Mesothelial cell of epicardium (in vitro differentiated cells): ENCODE results near the gene C17orf114.

Experiments
- DNase-seq, 2 experiments: peaks; one replicate each; pipeline ENCODE4 v3.0.0; 2021; ENCODE audit warnings: low spot score in 2 of 2; ENCODE audit not compliant: unreplicated experiment in 2 of 2
- H3K27ac Mint-ChIP-seq: 2 replicates; pipeline ENCODE4 v1.8.0; 2021; ENCODE audit warnings: mixed read lengths
- H3K27me3 Mint-ChIP-seq: 2 replicates; pipeline ENCODE4 v1.8.0; 2021; ENCODE audit warnings: low read depth, mixed read lengths
- H3K36me3 Mint-ChIP-seq: 2 replicates; pipeline ENCODE4 v1.8.0; 2021; ENCODE audit warnings: mixed read lengths
- H3K4me1 Mint-ChIP-seq: 2 replicates; pipeline ENCODE4 v1.8.0; 2021; ENCODE audit warnings: mixed read lengths
- H3K4me3 Mint-ChIP-seq: 2 replicates; pipeline ENCODE4 v1.8.0; 2021; ENCODE audit warnings: mild to moderate bottlenecking, moderate library complexity, mixed read lengths
- H3K9me3 Mint-ChIP-seq: 2 replicates; pipeline ENCODE4 v1.8.0; 2021; ENCODE audit warnings: mixed read lengths
- TF ChIP-seq, protein P1 (sequence below): fragments of 200-600 bp; sonication (generic); IDR thresholded peaks from one replicate; pipeline ENCODE4 v1.5.0; 2021; ENCODE audit warnings: antibody characterized with exemption; ENCODE audit not compliant: unreplicated experiment

C17orf114 gene

GRCh38 chr17:4802228-4802627 is at the start of gene C17orf114:
Gene C17orf114, minus strand, starts transcription at chr17:4802328.
- DNase-seq = no peak
- TF ChIP-seq, protein P1, sequence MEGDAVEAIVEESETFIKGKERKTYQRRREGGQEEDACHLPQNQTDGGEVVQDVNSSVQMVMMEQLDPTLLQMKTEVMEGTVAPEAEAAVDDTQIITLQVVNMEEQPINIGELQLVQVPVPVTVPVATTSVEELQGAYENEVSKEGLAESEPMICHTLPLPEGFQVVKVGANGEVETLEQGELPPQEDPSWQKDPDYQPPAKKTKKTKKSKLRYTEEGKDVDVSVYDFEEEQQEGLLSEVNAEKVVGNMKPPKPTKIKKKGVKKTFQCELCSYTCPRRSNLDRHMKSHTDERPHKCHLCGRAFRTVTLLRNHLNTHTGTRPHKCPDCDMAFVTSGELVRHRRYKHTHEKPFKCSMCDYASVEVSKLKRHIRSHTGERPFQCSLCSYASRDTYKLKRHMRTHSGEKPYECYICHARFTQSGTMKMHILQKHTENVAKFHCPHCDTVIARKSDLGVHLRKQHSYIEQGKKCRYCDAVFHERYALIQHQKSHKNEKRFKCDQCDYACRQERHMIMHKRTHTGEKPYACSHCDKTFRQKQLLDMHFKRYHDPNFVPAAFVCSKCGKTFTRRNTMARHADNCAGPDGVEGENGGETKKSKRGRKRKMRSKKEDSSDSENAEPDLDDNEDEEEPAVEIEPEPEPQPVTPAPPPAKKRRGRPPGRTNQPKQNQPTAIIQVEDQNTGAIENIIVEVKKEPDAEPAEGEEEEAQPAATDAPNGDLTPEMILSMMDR = no peak
- Mint-ChIP-seq H3K36me3 (peaks cover 16% of the 10 kb centered on the region), H3K9me3 (no peaks in the 10 kb centered on the region), H3K4me3 (no peak within 1 kb of the TSS), H3K4me1 (peaks cover 6% of the 10 kb centered on the region), H3K27ac (no peak within 1 kb of the TSS), H3K27me3 (no peaks in the 10 kb centered on the region)

DNA sequence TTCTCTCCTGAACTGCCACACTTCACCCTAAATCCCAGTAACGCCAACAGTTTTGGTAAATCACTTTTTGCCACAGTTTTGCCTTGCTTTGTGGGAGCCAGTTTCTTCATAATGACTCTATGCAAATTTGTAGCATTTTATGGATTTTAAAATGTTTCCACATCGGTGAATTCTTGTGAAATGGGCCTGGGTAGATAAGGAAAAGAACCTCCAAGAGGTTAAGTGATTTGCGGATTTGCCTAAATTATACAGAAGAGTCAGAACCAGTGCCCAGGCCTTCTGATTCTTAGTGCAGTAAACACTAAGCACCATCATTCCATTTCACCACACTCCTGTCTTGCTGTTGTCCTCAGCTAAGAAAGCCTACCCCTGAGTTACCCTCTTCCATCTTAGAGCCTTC is 49.0 kb upstream of the C17orf114 start:
- Mint-ChIP-seq H3K9me3 (no peaks in the 10 kb centered on the region), H3K4me1 (peaks cover 62% of the 10 kb centered on the region), H3K36me3 (no peaks in the 10 kb centered on the region), H3K4me3 (no peak overlapping the region), H3K27ac (peak overlapping the region; percentile 96), H3K27me3 (no peaks in the 10 kb centered on the region)
- DNase-seq = no peak
- TF ChIP-seq, protein P1 = no peak

DNA sequence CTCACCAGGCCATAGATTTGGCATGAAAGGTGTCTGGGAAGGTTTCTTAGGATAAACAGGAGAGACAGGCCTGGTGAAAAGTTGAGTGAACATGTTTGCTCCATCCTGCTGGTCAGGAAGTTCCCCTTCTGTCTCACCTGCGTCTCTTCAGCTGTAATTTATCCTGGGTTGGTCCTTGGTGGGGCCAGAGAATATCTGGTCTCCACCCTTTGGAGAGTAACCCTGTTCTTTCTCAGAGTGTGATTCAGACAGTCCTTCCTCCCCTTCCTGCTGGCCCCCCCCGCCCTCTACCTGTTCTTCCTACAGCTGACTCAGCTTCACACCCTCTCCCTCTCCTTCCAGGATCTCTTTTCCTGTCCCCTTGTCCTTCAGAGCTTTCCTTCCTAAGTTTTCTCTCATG is 48.1 kb upstream of the C17orf114 start:
- no peak for DNase-seq
- Mint-ChIP-seq H3K27me3 (no peaks in the 10 kb centered on the region), H3K36me3 (peaks cover 1% of the 10 kb centered on the region), H3K9me3 (no peaks in the 10 kb centered on the region), H3K27ac (peak overlapping the region; percentile 96), H3K4me1 (peaks cover 60% of the 10 kb centered on the region), H3K4me3 (no peak overlapping the region)
- TF ChIP-seq, protein P1 = no peak

DNA sequence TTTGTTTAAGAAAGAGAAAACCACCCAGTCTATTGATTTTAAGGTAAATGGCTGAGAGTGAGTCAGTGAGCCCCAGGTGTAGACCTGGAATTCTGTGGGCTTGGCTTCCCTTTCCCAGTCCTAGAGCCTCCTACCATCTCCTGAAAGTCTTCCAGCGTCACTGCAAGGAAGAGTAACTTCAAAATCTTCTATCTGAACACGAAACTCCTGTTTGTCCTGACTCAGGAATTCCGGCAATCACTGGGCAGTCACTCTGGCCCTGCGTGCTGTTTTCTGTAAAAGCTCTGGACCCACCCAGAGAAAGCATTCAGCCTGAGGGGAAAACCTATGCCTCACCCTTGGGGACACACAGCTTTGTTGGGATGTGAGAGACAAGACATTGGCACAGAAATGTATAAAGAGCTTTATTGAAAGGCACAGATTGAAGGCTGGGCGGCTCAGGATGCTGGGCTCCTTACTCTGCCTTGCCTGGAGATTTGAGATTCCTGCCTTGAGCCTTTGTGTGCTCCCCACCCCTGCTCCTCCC is 46.9 kb upstream of the C17orf114 start:
- TF ChIP-seq, protein P1 = no peak
- H3K36me3 Mint-ChIP-seq = peaks cover 11% of the 10 kb centered on the region
- H3K9me3 Mint-ChIP-seq = no peaks in the 10 kb centered on the region
- H3K4me3 Mint-ChIP-seq = no peak overlapping the region
- no peaks in the 10 kb centered on the region for H3K27me3 Mint-ChIP-seq
- no peak for DNase-seq
- H3K27ac Mint-ChIP-seq = peak overlapping the region; percentile 96
- H3K4me1 Mint-ChIP-seq = peaks cover 52% of the 10 kb centered on the region

GRCh38 chr17:4846635-4847390 is 44.7 kb upstream of the C17orf114 start:
- TF ChIP-seq, protein P1 = no peak
- Mint-ChIP-seq H3K27me3 (no peaks in the 10 kb centered on the region), H3K9me3 (no peaks in the 10 kb centered on the region), H3K36me3 (peaks cover 11% of the 10 kb centered on the region), H3K4me3 (no peak overlapping the region), H3K4me1 (peaks cover 36% of the 10 kb centered on the region), H3K27ac (no peak overlapping the region)
- no peak for DNase-seq
